GM10248 (cell line): ENCODE data around the gene MYL6B.

Experiments used
- CTCF ChIA-PET: fragments of 300-600 bp; sonication (Branson Sonifier 250); formaldehyde crosslinking; extraction: SDS; loops from one replicate; lab custom pipeline; 2021; ENCODE audit warnings: antibody characterized with exemption; lab: Yijun Ruan, JAX
- POLR2A ChIA-PET: fragments of 350-650 bp; sonication (Branson Sonifier 250); formaldehyde crosslinking; extraction: SDS; loops from one replicate; lab custom pipeline; 2020; ENCODE audit warnings: antibody characterized with exemption; lab: Yijun Ruan, JAX
- DNase-seq: peaks from one replicate; pipeline ENCODE4 v3.0.0; 2012; ENCODE audit errors: extremely low spot score
- TF ChIP-seq, protein P1 (sequence below): IDR thresholded peaks from 2 replicates; pipeline ENCODE4 v1.5.1; 2012; ENCODE audit warnings: mild to moderate bottlenecking, low read depth; ENCODE audit errors: extremely low read depth, missing control alignments, control extremely low read depth

Gene MYL6B

GRCh38 chr12:56104815-56105608 lies 47.4 kb upstream of the MYL6B start:
- CTCF ChIA-PET, result interaction anchor here (0.9 to 3.1 kb wide), 13 partner anchors 10 to 367 kb away, joined by 3 to 42 read pairs (median 4); partner anchors contain the start of genes RNF41, RPL41, SMARCC2 and ZC3H10
- DNase-seq, result no peak
- TF ChIP-seq, protein P1, sequence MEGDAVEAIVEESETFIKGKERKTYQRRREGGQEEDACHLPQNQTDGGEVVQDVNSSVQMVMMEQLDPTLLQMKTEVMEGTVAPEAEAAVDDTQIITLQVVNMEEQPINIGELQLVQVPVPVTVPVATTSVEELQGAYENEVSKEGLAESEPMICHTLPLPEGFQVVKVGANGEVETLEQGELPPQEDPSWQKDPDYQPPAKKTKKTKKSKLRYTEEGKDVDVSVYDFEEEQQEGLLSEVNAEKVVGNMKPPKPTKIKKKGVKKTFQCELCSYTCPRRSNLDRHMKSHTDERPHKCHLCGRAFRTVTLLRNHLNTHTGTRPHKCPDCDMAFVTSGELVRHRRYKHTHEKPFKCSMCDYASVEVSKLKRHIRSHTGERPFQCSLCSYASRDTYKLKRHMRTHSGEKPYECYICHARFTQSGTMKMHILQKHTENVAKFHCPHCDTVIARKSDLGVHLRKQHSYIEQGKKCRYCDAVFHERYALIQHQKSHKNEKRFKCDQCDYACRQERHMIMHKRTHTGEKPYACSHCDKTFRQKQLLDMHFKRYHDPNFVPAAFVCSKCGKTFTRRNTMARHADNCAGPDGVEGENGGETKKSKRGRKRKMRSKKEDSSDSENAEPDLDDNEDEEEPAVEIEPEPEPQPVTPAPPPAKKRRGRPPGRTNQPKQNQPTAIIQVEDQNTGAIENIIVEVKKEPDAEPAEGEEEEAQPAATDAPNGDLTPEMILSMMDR, result no peak
- POLR2A ChIA-PET, result interaction anchor here (0.6 to 3.1 kb wide), 19 partner anchors 8 to 1810 kb away, joined by 3 to 56 read pairs (median 3); partner anchors contain the start of genes ANKRD52, DGKA, ERBB3 and ESYT1

DNA sequence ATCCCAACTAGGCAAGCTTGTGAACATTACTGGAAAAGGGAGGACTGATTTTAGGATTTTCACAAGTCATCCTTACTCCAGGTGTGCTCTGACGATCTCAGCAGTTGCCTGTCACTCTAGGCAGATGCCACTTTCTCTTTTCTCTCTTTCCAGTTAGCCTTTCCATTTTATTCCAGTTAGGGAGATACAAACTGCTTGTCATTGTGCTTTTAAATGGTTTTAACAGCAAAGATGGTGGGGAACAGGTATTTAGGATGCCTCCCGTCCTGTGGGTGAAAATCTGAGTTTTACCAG lies 46.8 kb upstream of the MYL6B start:
- TF ChIP-seq, protein P1, result no peak
- no peak for DNase-seq
- ChIA-PET POLR2A (interaction anchor here (0.7 to 3.1 kb wide), 4 partner anchors 12 to 1810 kb away, joined by 3 to 56 read pairs (median 7); partner anchors contain the start of genes ESYT1, RPL41, SMARCC2 and ZC3H10), CTCF (interaction anchor here (1.0 to 3.1 kb wide), 6 partner anchors 11 to 110 kb away, joined by 3 to 42 read pairs (median 3); partner anchors contain the start of genes RPL41 and ZC3H10)

DNA sequence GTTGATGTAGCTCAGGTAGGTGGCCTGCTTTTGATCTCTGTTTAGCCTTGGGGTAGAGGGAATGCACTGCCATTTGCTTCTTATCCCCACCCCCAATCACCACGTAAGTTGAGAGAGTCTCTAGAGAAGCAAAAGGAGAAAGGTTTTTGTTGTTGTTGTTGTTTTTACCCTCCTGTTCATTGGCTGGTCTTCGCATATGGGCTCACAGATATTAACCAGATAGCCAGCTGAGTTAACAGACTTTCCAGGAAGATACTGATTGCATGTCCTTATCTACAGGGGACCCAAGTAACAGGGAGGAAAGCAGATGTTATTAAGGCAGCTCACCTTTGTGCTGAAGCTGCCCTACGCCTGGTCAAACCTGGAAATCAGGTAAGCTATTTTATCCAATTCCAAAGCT lies 45.1 kb upstream of the MYL6B start:
- POLR2A ChIA-PET, result interaction anchor here (0.6 kb wide), 1 partner anchor 209 kb away, joined by 3 read pairs; the partner anchor contains the start of gene CNPY2
- DNase-seq, result no peak
- CTCF ChIA-PET, result interaction anchor here (1.1 to 3.4 kb wide), 5 partner anchors 9 to 369 kb away, joined by 3 to 25 read pairs (median 4); partner anchors contain the start of gene ZC3H10

GRCh38 chr12:56110571-56110970 lies 41.8 kb upstream of the MYL6B start:
- TF ChIP-seq, protein P1, result no peak
- POLR2A ChIA-PET, result no interaction called here
- CTCF ChIA-PET, result interaction anchor here (0.8 to 1.7 kb wide), 8 partner anchors 9 to 373 kb away, joined by 3 to 5 read pairs (median 3); partner anchors contain the start of genes COQ10A, MYL6B and SUOX
- no peak for DNase-seq

More for the DNA sequence above, 45.1 kb upstream of the MYL6B start:
- TF ChIP-seq, protein P1, result no peak

GRCh38 chr12:56114084-56114483 lies 38.3 kb upstream of the MYL6B start:
- POLR2A ChIA-PET, result interaction anchor here (1.7 kb wide), 1 partner anchor 10 kb away, joined by 6 read pairs; the partner anchor contains the start of gene PA2G4
- DNase-seq, result no peak
- TF ChIP-seq, protein P1, result no peak
- CTCF ChIA-PET, result interaction anchor here (7.5 kb wide), 1 partner anchor 10 kb away, joined by 42 read pairs; the partner anchor contains the start of gene PA2G4

DNA sequence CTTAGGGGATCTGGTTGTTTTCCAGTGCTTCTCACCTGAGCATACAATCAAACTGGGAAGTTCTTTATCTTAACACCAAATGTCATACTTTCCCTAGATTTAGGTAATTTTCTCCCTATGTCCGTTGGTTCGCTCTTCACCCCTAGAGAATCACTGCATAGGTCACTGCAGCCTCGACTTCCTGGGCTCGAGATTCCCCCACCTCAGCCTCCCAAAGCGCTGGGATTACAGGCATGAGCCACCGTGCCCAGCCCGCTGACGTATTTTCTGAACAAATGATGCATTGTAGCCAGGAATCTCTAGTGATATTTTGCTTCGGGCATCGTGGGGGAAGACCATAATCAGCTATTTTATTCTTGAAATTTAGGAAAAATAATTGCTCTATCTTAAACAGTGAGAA lies 37.1 kb upstream of the MYL6B start:
- CTCF ChIA-PET, result interaction anchor here (1.0 to 7.5 kb wide), 4 partner anchors 8 to 74 kb away, joined by 3 to 42 read pairs (median 4); partner anchors contain the start of genes PA2G4 and SMARCC2
- TF ChIP-seq, protein P1, result no peak
- POLR2A ChIA-PET, result interaction anchor here (1.0 to 5.0 kb wide), 2 partner anchors 11 to 12 kb away, joined by 3 to 56 read pairs; partner anchors contain the start of gene PA2G4
- no peak for DNase-seq
